ENCODE data around the gene ABCA12.

The ABCA12 gene

GRCh38 chr2:215000721-215001120 is 137.7 kb downstream of the ABCA12 start:
- Histone ChIP-seq H3K36me3 (no peaks in the 10 kb centered on the region), H4K20me1 (no peaks in the 10 kb centered on the region), H3K9me3 (no peaks in the 10 kb centered on the region), H3K27me3 (no peaks in the 10 kb centered on the region), H3K9ac (no peak overlapping the region), H3K4me1 (peaks cover 3% of the 10 kb centered on the region), H3K4me2 (no peak overlapping the region), H3K4me3 (no peak overlapping the region), H3K27ac (no peak overlapping the region)
- TF ChIP-seq Cebpa-rat (IDR thresholded peaks at IDR 0.05) = no peak

GRCh38 chr2:214995926-214996670 is 142.3 kb downstream of the ABCA12 start:
- H3K4me3 ChIP-seq = no peak overlapping the region
- H3K4me2 ChIP-seq = no peak overlapping the region
- peaks cover 11% of the 10 kb centered on the region for H3K4me1 ChIP-seq
- no peak overlapping the region for H3K9ac ChIP-seq
- no peaks in the 10 kb centered on the region for H3K36me3 ChIP-seq
- H3K27ac ChIP-seq = no peak overlapping the region
- no peaks in the 10 kb centered on the region for H4K20me1 ChIP-seq
- no peaks in the 10 kb centered on the region for H3K27me3 ChIP-seq
- H3K9me3 ChIP-seq = no peaks in the 10 kb centered on the region
- no peak for TF ChIP-seq Cebpa-rat (IDR thresholded peaks at IDR 0.05)

- Histone ChIP-seq H3K27ac (no peak overlapping the region), H3K27me3 (no peaks in the 10 kb centered on the region)
Observed at GRCh38 chr2:214995409-214995808, 143.0 kb downstream of the ABCA12 start.

GRCh38 chr2:214992911-214993310 is 145.5 kb downstream of the ABCA12 start:
- no peak for TF ChIP-seq Cebpa-rat (IDR thresholded peaks at IDR 0.05)
- H3K27ac ChIP-seq = no peak overlapping the region
- peaks cover 11% of the 10 kb centered on the region for H3K4me1 ChIP-seq
- no peaks in the 10 kb centered on the region for H3K27me3 ChIP-seq
- H3K4me3 ChIP-seq = no peak overlapping the region
- H3K9ac ChIP-seq = no peak overlapping the region
- no peaks in the 10 kb centered on the region for H3K36me3 ChIP-seq
- H4K20me1 ChIP-seq = no peaks in the 10 kb centered on the region
- no peaks in the 10 kb centered on the region for H3K9me3 ChIP-seq
- H3K4me2 ChIP-seq = no peak overlapping the region

More at GRCh38 chr2:214995409-214995808, 143.0 kb downstream of the ABCA12 start:
- H3K4me2 ChIP-seq = no peak overlapping the region
- H3K9me3 ChIP-seq = no peaks in the 10 kb centered on the region
- no peak for TF ChIP-seq Cebpa-rat (IDR thresholded peaks at IDR 0.05)
- no peak overlapping the region for H3K9ac ChIP-seq
- H3K4me3 ChIP-seq = no peak overlapping the region
- peaks cover 11% of the 10 kb centered on the region for H3K4me1 ChIP-seq
- H4K20me1 ChIP-seq = no peaks in the 10 kb centered on the region
- no peaks in the 10 kb centered on the region for H3K36me3 ChIP-seq

- no peak overlapping the region for H3K4me2 ChIP-seq
- H3K9ac ChIP-seq = no peak overlapping the region
- no peak overlapping the region for H3K4me3 ChIP-seq
- no peaks in the 10 kb centered on the region for H3K9me3 ChIP-seq
- H3K27ac ChIP-seq = no peak overlapping the region
- no peaks in the 10 kb centered on the region for H3K27me3 ChIP-seq
- H3K36me3 ChIP-seq = no peaks in the 10 kb centered on the region
- no peaks in the 10 kb centered on the region for H4K20me1 ChIP-seq
- no peaks in the 10 kb centered on the region for H3K4me1 ChIP-seq
- no peak for TF ChIP-seq Cebpa-rat (IDR thresholded peaks at IDR 0.05)
Observed at GRCh38 chr2:214989187-214989586, 149.2 kb downstream of the ABCA12 start.

GRCh38 chr2:214987261-214987660 is 151.2 kb downstream of the ABCA12 start:
- Histone ChIP-seq H3K4me3 (no peak overlapping the region), H3K9me3 (no peaks in the 10 kb centered on the region), H3K36me3 (no peaks in the 10 kb centered on the region), H3K9ac (no peak overlapping the region), H3K27me3 (no peaks in the 10 kb centered on the region), H3K27ac (no peak overlapping the region), H4K20me1 (no peaks in the 10 kb centered on the region), H3K4me1 (no peaks in the 10 kb centered on the region), H3K4me2 (no peak overlapping the region)
- TF ChIP-seq Cebpa-rat (IDR thresholded peaks at IDR 0.05) = no peak

- H4K20me1 ChIP-seq = no peaks in the 10 kb centered on the region
- H3K27me3 ChIP-seq = no peaks in the 10 kb centered on the region
- no peak overlapping the region for H3K27ac ChIP-seq
- TF ChIP-seq Cebpa-rat (IDR thresholded peaks at IDR 0.05) = no peak
- H3K9ac ChIP-seq = no peak overlapping the region
- H3K4me1 ChIP-seq = no peaks in the 10 kb centered on the region
- no peaks in the 10 kb centered on the region for H3K36me3 ChIP-seq
- H3K4me2 ChIP-seq = no peak overlapping the region
- no peaks in the 10 kb centered on the region for H3K9me3 ChIP-seq
- H3K4me3 ChIP-seq = no peak overlapping the region
Observed at GRCh38 chr2:214985619-214986018, 152.8 kb downstream of the ABCA12 start.

- H3K9ac ChIP-seq = no peak overlapping the region
- no peaks in the 10 kb centered on the region for H3K36me3 ChIP-seq
- H3K27ac ChIP-seq = no peak overlapping the region
- peaks cover 25% of the 10 kb centered on the region; the same call in 1 of the 2 replicates for H3K9me3 ChIP-seq
- H3K4me1 ChIP-seq = no peaks in the 10 kb centered on the region
- H3K4me2 ChIP-seq = no peak overlapping the region
- no peaks in the 10 kb centered on the region for H3K27me3 ChIP-seq
- no peak for TF ChIP-seq Cebpa-rat (IDR thresholded peaks at IDR 0.05)
- H4K20me1 ChIP-seq = no peaks in the 10 kb centered on the region
- H3K4me3 ChIP-seq = no peak overlapping the region
Observed at GRCh38 chr2:214966420-214966819, 172.0 kb downstream of the ABCA12 start.

- no peaks in the 10 kb centered on the region for H3K36me3 ChIP-seq
- no peak overlapping the region for H3K4me3 ChIP-seq
- no peaks in the 10 kb centered on the region for H3K27me3 ChIP-seq
- peaks cover 25% of the 10 kb centered on the region; the same call in 1 of the 2 replicates for H3K9me3 ChIP-seq
- no peak overlapping the region for H3K27ac ChIP-seq
- no peaks in the 10 kb centered on the region for H4K20me1 ChIP-seq
- H3K4me2 ChIP-seq = no peak overlapping the region
- no peak overlapping the region for H3K9ac ChIP-seq
- no peak for TF ChIP-seq Cebpa-rat (IDR thresholded peaks at IDR 0.05)
- no peaks in the 10 kb centered on the region for H3K4me1 ChIP-seq
Observed at GRCh38 chr2:214960677-214961076, 177.7 kb downstream of the ABCA12 start.

- no peak for TF ChIP-seq Cebpa-rat (IDR thresholded peaks at IDR 0.05)
- no peaks in the 10 kb centered on the region for H3K9me3 ChIP-seq
- no peaks in the 10 kb centered on the region for H3K4me1 ChIP-seq
- no peaks in the 10 kb centered on the region for H3K27me3 ChIP-seq
- H3K27ac ChIP-seq = no peak overlapping the region
- H3K4me3 ChIP-seq = no peak overlapping the region
- H4K20me1 ChIP-seq = no peaks in the 10 kb centered on the region
- no peak overlapping the region for H3K9ac ChIP-seq
- H3K4me2 ChIP-seq = no peak overlapping the region
- H3K36me3 ChIP-seq = no peaks in the 10 kb centered on the region
Observed at GRCh38 chr2:214946949-214947348, 191.5 kb downstream of the ABCA12 start.

All from BLaER1 (cell line).